Loucy (cell line): ENCODE results near the gene OR2K2.

Experiments
- CTCF ChIP-seq: fragments of 200-600 bp; sonication (generic); conservative IDR thresholded peaks from 2 replicates; pipeline ENCODE4 v1.5.1; 2014; ENCODE audit warnings: mild to moderate bottlenecking, antibody characterized with exemption, low read length
- EZH2phosphoT487 ChIP-seq: fragments of 200-600 bp; IDR thresholded peaks from 2 replicates; pipeline ENCODE4 v1.6.1; 2018; ENCODE audit warnings: antibody characterized with exemption, mild to moderate bottlenecking, moderate library complexity, borderline replicate concordance

- no peak for TF ChIP-seq CTCF
- no peak for TF ChIP-seq EZH2phosphoT487
Measured at GRCh38 chr9:111287127-111287526, 42.9 kb downstream of the OR2K2 start.
